Neural crest cell (in vitro differentiated cells): Measurements from ENCODE around the gene CORO6. TPM values are rescaled to one million over a fixed set of nuclear protein-coding genes. Genes with fewer than 3 reads are reported as not detected.
A peak's percentile ranks its signal among the peaks of the same experiment; 100 is the strongest.

Experiments
- DNase-seq: peaks from one replicate; pipeline ENCODE4 v3.0.0; 2021; ENCODE audit warnings: low read depth, mixed read lengths, low spot score
- H3K27ac Mint-ChIP-seq: one replicate; pipeline ENCODE4 v1.8.0; 2021; ENCODE audit warnings: mild to moderate bottlenecking, mixed read lengths; ENCODE audit not compliant: unreplicated experiment
- H3K27me3 Mint-ChIP-seq: 2 replicates; pipeline ENCODE4 v1.8.0; 2021; ENCODE audit warnings: low read depth, mild to moderate bottlenecking, mixed read lengths
- H3K36me3 Mint-ChIP-seq: 2 replicates; pipeline ENCODE4 v1.8.0; 2021; ENCODE audit warnings: low read depth, mild to moderate bottlenecking, mixed read lengths
- H3K4me1 Mint-ChIP-seq: 2 replicates; pipeline ENCODE4 v1.8.0; 2021; ENCODE audit warnings: mixed read lengths
- H3K4me3 Mint-ChIP-seq: one replicate; pipeline ENCODE4 v1.8.0; 2021; ENCODE audit warnings: mild to moderate bottlenecking, mixed read lengths
- H3K9me3 Mint-ChIP-seq: 2 replicates; pipeline ENCODE4 v1.8.0; 2021; ENCODE audit warnings: mixed read lengths
- total RNA-seq: library from RNA; stranded (reverse); gene quantifications from 2 replicates; pipeline ENCODE4 v1.2.1, GENCODE V29; 2021
- TF ChIP-seq, protein P1 (sequence below): fragments of 200-600 bp; sonication (generic); conservative IDR thresholded peaks from 2 replicates; pipeline ENCODE4 v1.5.0; 2021; ENCODE audit warnings: antibody characterized with exemption, mild to moderate bottlenecking

Gene CORO6
- total RNA-seq, 1 donor from 2014 or later, result 2.7 TPM

DNA sequence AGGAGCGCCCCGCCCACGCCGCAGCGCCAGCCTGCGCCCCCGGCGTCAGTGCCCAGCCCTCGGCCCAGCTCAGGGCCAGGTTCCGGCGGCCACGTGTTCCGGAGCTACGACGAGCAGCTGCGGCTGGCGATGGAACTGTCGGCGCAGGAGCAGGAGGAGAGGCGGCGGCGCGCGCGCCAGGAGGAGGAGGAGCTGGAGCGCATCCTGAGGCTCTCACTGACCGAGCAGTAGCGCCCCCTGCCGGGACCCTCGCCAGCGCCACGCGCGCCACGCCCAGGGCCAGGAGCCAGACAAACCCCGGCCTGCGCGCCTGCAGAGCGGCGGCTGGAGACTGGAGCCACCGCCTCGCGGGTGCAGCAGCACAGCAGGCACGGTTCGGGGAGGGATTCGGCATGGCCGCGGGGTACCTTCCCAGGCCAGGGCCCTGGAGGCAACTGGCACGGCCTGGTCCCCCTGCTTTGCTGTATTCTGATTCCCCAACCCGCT, 9.3 kb downstream of the CORO6 start:
- Mint-ChIP-seq H3K27me3 (peaks cover 42% of the 10 kb centered on the region), H3K27ac (no peak overlapping the region), H3K4me1 (peaks cover 28% of the 10 kb centered on the region), H3K36me3 (peaks cover 8% of the 10 kb centered on the region), H3K9me3 (no peaks in the 10 kb centered on the region), H3K4me3 (no peak overlapping the region)
- peak; percentile 96 for DNase-seq
- TF ChIP-seq, protein P1, sequence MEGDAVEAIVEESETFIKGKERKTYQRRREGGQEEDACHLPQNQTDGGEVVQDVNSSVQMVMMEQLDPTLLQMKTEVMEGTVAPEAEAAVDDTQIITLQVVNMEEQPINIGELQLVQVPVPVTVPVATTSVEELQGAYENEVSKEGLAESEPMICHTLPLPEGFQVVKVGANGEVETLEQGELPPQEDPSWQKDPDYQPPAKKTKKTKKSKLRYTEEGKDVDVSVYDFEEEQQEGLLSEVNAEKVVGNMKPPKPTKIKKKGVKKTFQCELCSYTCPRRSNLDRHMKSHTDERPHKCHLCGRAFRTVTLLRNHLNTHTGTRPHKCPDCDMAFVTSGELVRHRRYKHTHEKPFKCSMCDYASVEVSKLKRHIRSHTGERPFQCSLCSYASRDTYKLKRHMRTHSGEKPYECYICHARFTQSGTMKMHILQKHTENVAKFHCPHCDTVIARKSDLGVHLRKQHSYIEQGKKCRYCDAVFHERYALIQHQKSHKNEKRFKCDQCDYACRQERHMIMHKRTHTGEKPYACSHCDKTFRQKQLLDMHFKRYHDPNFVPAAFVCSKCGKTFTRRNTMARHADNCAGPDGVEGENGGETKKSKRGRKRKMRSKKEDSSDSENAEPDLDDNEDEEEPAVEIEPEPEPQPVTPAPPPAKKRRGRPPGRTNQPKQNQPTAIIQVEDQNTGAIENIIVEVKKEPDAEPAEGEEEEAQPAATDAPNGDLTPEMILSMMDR, result peak; percentile 83

DNA sequence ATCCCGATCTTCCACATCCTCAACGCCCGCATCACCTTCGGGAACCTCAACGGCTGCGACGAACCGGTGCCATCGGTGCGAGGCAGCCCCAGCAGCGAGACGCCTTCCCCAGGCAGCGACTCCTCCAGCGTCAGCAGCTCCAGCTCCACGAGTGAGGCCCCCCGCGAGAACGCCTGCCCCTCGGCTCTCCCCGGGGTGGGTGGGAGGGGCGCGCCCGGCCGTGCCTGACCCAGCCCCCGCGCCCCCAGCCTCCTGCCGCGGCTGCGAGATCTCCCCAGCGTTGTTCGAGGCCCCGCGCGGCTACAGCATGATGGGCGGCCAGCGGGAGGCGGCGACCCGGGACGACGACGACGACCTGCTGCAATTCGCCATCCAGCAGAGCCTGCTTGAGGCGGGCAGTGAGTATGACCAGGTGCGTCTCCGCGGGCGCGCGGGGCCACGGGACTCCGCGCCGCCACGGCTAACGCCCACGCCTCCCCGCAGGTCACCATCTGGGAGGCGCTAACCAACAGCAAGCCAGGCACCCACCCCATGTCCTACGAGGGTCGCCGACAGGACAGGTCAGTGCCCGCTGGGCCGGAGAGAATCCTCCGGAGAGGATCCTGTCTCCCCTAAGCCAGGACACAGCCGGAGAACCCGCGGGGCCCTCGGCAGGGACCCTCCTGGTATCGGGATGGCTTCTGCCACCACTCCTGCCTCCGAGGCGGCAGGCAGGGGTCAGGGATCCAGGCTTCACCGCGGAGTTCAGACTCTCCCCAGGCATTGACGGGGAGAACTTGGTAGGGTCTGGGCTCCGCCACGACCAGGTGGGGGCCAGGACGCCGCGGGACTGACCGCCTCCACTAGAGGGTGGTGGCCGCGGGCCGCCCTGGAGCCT, 10.1 kb downstream of the CORO6 start:
- Mint-ChIP-seq H3K4me3 (no peak overlapping the region), H3K36me3 (peaks cover 8% of the 10 kb centered on the region), H3K9me3 (no peaks in the 10 kb centered on the region), H3K27me3 (peaks cover 37% of the 10 kb centered on the region), H3K27ac (no peak overlapping the region), H3K4me1 (peaks cover 28% of the 10 kb centered on the region)
- no peak for DNase-seq
- TF ChIP-seq, protein P1, result no peak

DNA sequence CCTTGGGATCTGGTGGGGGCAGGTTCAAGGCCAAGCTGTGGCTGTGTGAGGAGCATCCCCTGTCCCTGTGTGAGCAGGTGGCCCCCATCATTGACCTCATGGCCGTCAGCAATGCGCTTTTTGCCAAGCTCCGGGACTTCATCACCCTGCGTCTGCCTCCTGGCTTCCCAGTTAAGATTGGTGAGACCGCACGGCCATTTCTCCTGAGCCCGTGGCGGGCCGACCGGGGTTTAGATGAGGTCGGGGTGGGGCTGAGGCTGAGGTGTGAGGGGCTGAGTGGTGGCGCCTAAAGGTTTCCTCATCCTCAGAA, 10.7 kb downstream of the CORO6 start:
- Mint-ChIP-seq H3K9me3 (no peaks in the 10 kb centered on the region), H3K36me3 (peaks cover 8% of the 10 kb centered on the region), H3K27ac (no peak overlapping the region), H3K4me1 (peaks cover 26% of the 10 kb centered on the region), H3K27me3 (peaks cover 31% of the 10 kb centered on the region), H3K4me3 (no peak overlapping the region)
- TF ChIP-seq, protein P1, result no peak
- no peak for DNase-seq

DNA sequence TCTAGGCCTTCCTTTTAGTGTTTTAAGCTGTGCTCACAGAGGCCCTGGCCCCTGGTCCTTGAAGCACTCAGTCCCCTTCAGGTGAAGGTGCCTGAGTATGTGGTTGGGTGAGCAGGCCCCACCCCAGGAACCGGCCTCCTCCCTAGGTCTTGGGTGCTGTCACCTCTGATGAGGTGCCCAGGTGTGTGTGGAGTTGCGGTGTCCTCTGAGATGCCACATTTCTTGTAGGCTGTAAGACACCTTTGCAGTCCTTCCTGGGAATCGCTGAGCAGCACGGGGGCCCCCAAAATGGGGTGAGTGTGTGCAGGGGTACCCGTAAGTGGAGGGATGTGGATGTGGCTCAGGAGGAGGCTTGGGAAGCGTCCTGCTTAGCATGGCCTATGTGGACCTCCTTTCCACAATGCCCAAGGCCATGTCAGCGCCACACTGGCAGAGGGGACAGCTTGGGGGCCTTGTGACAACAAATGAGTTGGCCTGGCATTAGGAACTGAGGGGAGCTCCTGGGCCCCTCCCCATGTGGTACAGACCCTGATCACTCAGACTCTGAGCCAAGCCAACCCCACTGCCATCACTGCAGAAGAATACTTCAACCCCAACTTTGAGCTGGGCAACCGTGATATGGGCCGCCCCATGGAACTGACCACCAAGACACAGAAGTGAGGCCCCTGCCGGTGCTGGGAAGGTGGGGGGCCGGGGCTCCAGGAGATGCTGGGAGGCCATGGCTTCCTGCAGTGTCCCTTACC, 11.2 kb downstream of the CORO6 start:
- Mint-ChIP-seq H3K4me3 (no peak overlapping the region), H3K4me1 (peaks cover 22% of the 10 kb centered on the region), H3K9me3 (no peaks in the 10 kb centered on the region), H3K27ac (no peak overlapping the region), H3K36me3 (peaks cover 8% of the 10 kb centered on the region), H3K27me3 (peaks cover 26% of the 10 kb centered on the region)
- DNase-seq, result no peak
- TF ChIP-seq, protein P1, result no peak

DNA sequence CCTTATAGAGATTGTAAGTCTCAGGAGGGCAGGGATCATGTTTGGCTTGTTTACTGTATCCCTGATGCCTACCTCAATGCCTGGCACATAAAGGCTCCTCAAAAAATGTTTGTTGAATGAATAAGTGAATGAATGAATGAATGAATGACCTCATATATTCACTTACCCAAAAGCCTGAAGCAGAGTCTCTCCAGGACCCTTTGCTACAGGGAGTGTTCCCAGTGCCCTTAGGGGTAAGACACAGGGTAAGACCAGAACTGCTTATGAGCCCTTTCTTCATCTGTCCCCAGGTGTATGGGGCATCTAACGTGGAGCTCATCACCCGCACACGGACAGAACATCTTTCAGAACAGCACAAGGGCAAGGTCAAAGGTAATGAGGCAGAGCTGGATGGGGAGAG, 12.3 kb downstream of the CORO6 start:
- peaks cover 8% of the 10 kb centered on the region for H3K36me3 Mint-ChIP-seq
- peaks cover 16% of the 10 kb centered on the region for H3K27me3 Mint-ChIP-seq
- H3K4me1 Mint-ChIP-seq, result peaks cover 18% of the 10 kb centered on the region
- H3K27ac Mint-ChIP-seq, result no peak overlapping the region
- no peak overlapping the region for H3K4me3 Mint-ChIP-seq
- DNase-seq, result no peak
- no peaks in the 10 kb centered on the region for H3K9me3 Mint-ChIP-seq
- TF ChIP-seq, protein P1, result no peak
